Astrocyte (in vitro differentiated cells and primary cell): ENCODE data around the gene LRMDA. TPM values are rescaled to one million over a fixed set of nuclear protein-coding genes. Genes with fewer than 3 reads are reported as not detected.

Source experiments
- DNase-seq: peaks from one replicate; pipeline ENCODE4 v3.0.0-alpha.2; 2010; ENCODE audit warnings: low read depth
- FAIRE-seq: peaks from 2 replicates; lab custom pipeline; 2011; peaks lifted over from hg19 to GRCh38; lab: Jason Lieb, UNC
- H2AFZ ChIP-seq: 2 replicates; pipeline ENCODE4 v1.6.0; 2012; ENCODE audit warnings: low read depth, low read length, inconsistent platforms
- H3K27ac ChIP-seq: 2 replicates; pipeline ENCODE4 v1.5.1; 2011; ENCODE audit warnings: low read depth, low read length, inconsistent platforms
- H3K27me3 ChIP-seq: 2 replicates; pipeline ENCODE4 v1.6.0; 2011; ENCODE audit warnings: low read length, inconsistent platforms; ENCODE audit not compliant: insufficient read depth
- H3K36me3 ChIP-seq: 2 replicates; pipeline ENCODE4 v1.5.1; 2011; ENCODE audit warnings: low read length, inconsistent platforms; ENCODE audit not compliant: insufficient read depth
- H3K4me1 ChIP-seq: 2 replicates; pipeline ENCODE4 v1.5.1; 2011; ENCODE audit warnings: low read length, inconsistent platforms; ENCODE audit not compliant: insufficient read depth
- H3K4me2 ChIP-seq: 2 replicates; pipeline ENCODE4 v1.6.0; 2012; ENCODE audit warnings: low read length, inconsistent platforms
- H3K4me3 ChIP-seq: 2 replicates; pipeline ENCODE4 v1.5.1; 2011; ENCODE audit warnings: low read depth, mild to moderate bottlenecking, low read length, inconsistent platforms; ENCODE audit not compliant: insufficient read depth
- H3K79me2 ChIP-seq: 2 replicates; pipeline ENCODE4 v1.6.0; 2012; ENCODE audit warnings: mild to moderate bottlenecking, low read length, inconsistent platforms; ENCODE audit not compliant: insufficient read depth
- H3K9ac ChIP-seq: 2 replicates; pipeline ENCODE4 v1.6.0; 2012; ENCODE audit warnings: mild to moderate bottlenecking, low read length, inconsistent platforms
- H3K9me3 ChIP-seq: 2 replicates; pipeline ENCODE4 v1.5.1; 2012; ENCODE audit warnings: low read depth, mild to moderate bottlenecking, low read length, inconsistent platforms; ENCODE audit not compliant: insufficient read depth
- H4K20me1 ChIP-seq: 2 replicates; pipeline ENCODE4 v1.6.0; 2012; ENCODE audit warnings: low read length, inconsistent platforms; ENCODE audit not compliant: insufficient read depth
- H3K27ac Mint-ChIP-seq: one replicate; pipeline ENCODE4 v1.8.0; 2021; ENCODE audit warnings: mild to moderate bottlenecking, mixed read lengths; ENCODE audit not compliant: unreplicated experiment
- H3K27me3 Mint-ChIP-seq: one replicate; pipeline ENCODE4 v1.8.0; 2021; ENCODE audit warnings: low read depth, mixed read lengths; ENCODE audit not compliant: unreplicated experiment
- H3K36me3 Mint-ChIP-seq: one replicate; pipeline ENCODE4 v1.8.0; 2021; ENCODE audit warnings: low read depth, mixed read lengths; ENCODE audit not compliant: unreplicated experiment
- H3K4me1 Mint-ChIP-seq: one replicate; pipeline ENCODE4 v1.8.0; 2021; ENCODE audit warnings: low read depth, mixed read lengths; ENCODE audit not compliant: unreplicated experiment
- H3K4me3 Mint-ChIP-seq: one replicate; pipeline ENCODE4 v1.8.0; 2021; ENCODE audit warnings: mild to moderate bottlenecking, moderate library complexity, mixed read lengths; ENCODE audit not compliant: unreplicated experiment
- H3K9me3 Mint-ChIP-seq: one replicate; pipeline ENCODE4 v1.8.0; 2021; ENCODE audit warnings: mild to moderate bottlenecking, mixed read lengths; ENCODE audit not compliant: unreplicated experiment
- CTCF ChIP-seq: IDR thresholded peaks from 2 replicates; pipeline ENCODE4 v1.5.1; 2011; ENCODE audit warnings: low read depth, mild to moderate bottlenecking, inconsistent platforms, low read length, moderate library complexity; ENCODE audit not compliant: insufficient read depth
- EZH2 ChIP-seq: IDR thresholded peaks from 2 replicates; pipeline ENCODE4 v1.6.1; 2012; ENCODE audit warnings: mild to moderate bottlenecking, low read length, inconsistent platforms; ENCODE audit not compliant: insufficient read depth
- total RNA-seq: library from RNA; stranded (reverse); gene quantifications from 2 replicates; pipeline ENCODE4 v1.2.1, GENCODE V29; 2021

LRMDA gene
- total RNA-seq, 1 donor from 2014 or later = 2.7 TPM

GRCh38 chr10:76546411-76546810, 1115.0 kb downstream of the LRMDA start:
- Histone ChIP-seq H3K4me1 (peaks cover 16% of the 10 kb centered on the region), H3K9me3 (no peaks in the 10 kb centered on the region), H3K4me2 (no peak overlapping the region), H3K27ac (no peak overlapping the region), H4K20me1 (no peaks in the 10 kb centered on the region), H3K79me2 (no peaks in the 10 kb centered on the region), H3K4me3 (no peak overlapping the region), H3K9ac (no peak overlapping the region), H2AFZ (no peak overlapping the region), H3K27me3 (no peaks in the 10 kb centered on the region), H3K36me3 (no peaks in the 10 kb centered on the region)
- no peak overlapping the region for H3K4me3 Mint-ChIP-seq
- peaks cover 3% of the 10 kb centered on the region for H3K27me3 Mint-ChIP-seq
- TF ChIP-seq EZH2 (no peak), CTCF (no peak)
- no peak for DNase-seq
- no peaks in the 10 kb centered on the region for H3K36me3 Mint-ChIP-seq
- H3K27ac Mint-ChIP-seq = no peak overlapping the region
- FAIRE-seq = no peak
- H3K9me3 Mint-ChIP-seq = no peaks in the 10 kb centered on the region
- H3K4me1 Mint-ChIP-seq = peaks cover 18% of the 10 kb centered on the region

- Histone ChIP-seq H3K27ac (no peak overlapping the region), H3K79me2 (no peaks in the 10 kb centered on the region), H3K4me1 (peaks cover 16% of the 10 kb centered on the region), H4K20me1 (no peaks in the 10 kb centered on the region), H3K9me3 (no peaks in the 10 kb centered on the region), H3K9ac (peak overlapping the region; percentile 38), H3K27me3 (no peaks in the 10 kb centered on the region), H3K36me3 (no peaks in the 10 kb centered on the region), H3K4me3 (peak overlapping the region; percentile 14), H3K4me2 (peak overlapping the region; percentile 77), H2AFZ (peak overlapping the region; percentile 78)
- Mint-ChIP-seq H3K27me3 (peaks cover 3% of the 10 kb centered on the region), H3K4me1 (peaks cover 18% of the 10 kb centered on the region), H3K4me3 (no peak overlapping the region), H3K27ac (peak overlapping the region; percentile 24), H3K9me3 (no peaks in the 10 kb centered on the region), H3K36me3 (no peaks in the 10 kb centered on the region)
- FAIRE-seq = no peak
- peak; percentile 51 for DNase-seq
- TF ChIP-seq EZH2 = no peak
- TF ChIP-seq CTCF = peak; percentile 84
Observed at GRCh38 chr10:76547352-76547972, 1116.0 kb downstream of the LRMDA start.

GRCh38 chr10:76548716-76549115, 1117.3 kb downstream of the LRMDA start:
- H3K4me3 ChIP-seq = no peak overlapping the region
- H3K36me3 ChIP-seq = no peaks in the 10 kb centered on the region
- Mint-ChIP-seq H3K4me3 (no peak overlapping the region), H3K4me1 (peaks cover 14% of the 10 kb centered on the region), H3K27me3 (peaks cover 3% of the 10 kb centered on the region), H3K36me3 (no peaks in the 10 kb centered on the region), H3K27ac (no peak overlapping the region), H3K9me3 (no peaks in the 10 kb centered on the region)
- no peak overlapping the region for H2AFZ ChIP-seq
- H3K9ac ChIP-seq = no peak overlapping the region
- no peaks in the 10 kb centered on the region for H4K20me1 ChIP-seq
- no peak for FAIRE-seq
- no peak overlapping the region for H3K4me2 ChIP-seq
- peaks cover 12% of the 10 kb centered on the region for H3K4me1 ChIP-seq
- H3K9me3 ChIP-seq = no peaks in the 10 kb centered on the region
- TF ChIP-seq EZH2 = no peak
- H3K27me3 ChIP-seq = no peaks in the 10 kb centered on the region
- DNase-seq = no peak
- no peaks in the 10 kb centered on the region for H3K79me2 ChIP-seq
- no peak overlapping the region for H3K27ac ChIP-seq
